ENCODE data around the gene C1orf35. TPM values are rescaled to one million over a fixed set of nuclear protein-coding genes. Genes with fewer than 3 reads are reported as not detected.

Gene C1orf35
- total RNA-seq, 2 donors from 2014 or later: 16.4 to 26.7 TPM

DNA sequence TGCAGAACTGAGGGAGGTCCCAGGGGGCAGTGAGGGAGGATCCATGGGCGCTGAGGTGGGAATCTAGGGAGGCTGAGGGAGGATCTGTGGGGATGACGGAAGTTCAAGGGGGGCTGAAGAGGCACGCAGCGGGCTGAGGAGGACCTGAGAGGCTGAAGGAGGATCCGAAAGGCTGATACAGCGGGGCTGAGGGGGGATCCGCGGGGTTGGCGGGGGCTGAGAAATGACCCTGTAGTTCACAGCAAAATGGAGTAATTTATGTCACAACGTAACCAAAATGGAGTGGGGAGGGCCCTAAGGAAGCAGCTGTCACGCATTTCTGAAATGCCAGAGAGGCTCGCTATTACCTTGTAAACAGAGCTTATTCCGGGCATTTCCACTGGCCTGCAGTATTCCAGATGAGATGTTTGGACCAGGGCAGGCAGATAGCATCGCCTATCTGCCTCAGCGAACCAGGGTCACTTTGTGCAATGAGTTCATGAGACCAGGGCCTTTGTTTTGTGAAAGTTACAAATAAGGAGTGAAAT, 6.9 kb upstream of the C1orf35 start:
- Mint-ChIP-seq H3K27me3 (no peaks in the 10 kb centered on the region), H3K36me3 (no peaks in the 10 kb centered on the region), H3K4me3 (peak overlapping the region; percentile 91), H3K27ac (peak overlapping the region; percentile 73 to 86), H3K9me3 (no peaks in the 10 kb centered on the region), H3K4me1 (ENCODE audit: low read depth in 2 of 2) (peaks cover 14 to 16% of the 10 kb centered on the region in 2 donors)
- no peak for DNase-seq (ENCODE audit: low spot score)
- no peak for ATAC-seq

DNA sequence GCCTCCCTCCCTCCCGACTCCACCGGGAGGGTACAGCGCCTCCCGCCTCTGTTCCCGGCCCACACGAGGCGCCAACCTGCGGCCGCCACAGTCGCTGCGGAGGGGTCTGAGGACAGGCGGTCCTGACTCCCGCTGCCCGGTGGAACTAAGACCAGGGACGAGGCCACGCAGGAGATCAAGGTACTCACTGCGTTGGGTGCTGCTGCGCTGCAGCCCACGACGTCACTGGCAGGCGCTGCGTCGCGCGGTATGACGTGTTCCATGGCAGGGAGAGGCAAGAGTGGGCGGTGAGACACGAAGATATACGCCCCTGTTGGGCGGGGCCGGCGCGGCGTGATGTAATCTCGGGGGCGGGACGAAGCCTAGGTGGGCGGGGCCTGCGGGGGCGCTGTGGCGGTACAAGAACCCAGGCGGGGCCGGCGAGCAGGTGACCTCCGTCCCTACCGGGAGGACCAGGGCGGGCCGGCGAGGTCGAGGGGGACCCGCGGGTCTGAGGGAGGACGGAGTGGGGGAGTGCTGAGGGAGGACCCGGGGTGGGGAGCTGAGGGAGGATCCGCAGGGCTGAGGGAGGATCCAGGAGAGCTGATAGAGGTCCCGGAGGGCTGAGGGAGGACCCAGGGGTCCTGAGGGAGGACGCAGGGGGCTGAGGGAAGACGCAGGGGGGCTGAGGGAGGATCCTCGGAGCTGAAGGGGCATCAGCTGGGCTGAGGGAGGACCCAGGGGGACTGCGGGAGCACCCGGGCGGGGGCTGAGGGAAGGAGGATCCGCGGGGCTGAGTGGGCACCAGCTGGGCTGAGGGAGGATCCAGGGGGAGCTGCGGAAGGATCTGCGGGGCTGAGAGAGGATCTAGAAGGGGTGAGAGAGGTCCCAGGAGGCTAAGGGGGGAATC, 6.2 kb upstream of the C1orf35 start, which contains the start of gene MRPL55:
Gene MRPL55, minus strand, starts transcription at position 227 of the 889 bp plus-strand sequence. CDS start 1,039 bp downstream, outside the sequence.
- Mint-ChIP-seq H3K4me1 (ENCODE audit: low read depth in 2 of 2) (peaks cover 14 to 20% of the 10 kb centered on the region in 2 donors), H3K36me3 (no peaks in the 10 kb centered on the region), H3K4me3 (peak within 1 kb of the TSS; percentile 91), H3K9me3 (no peaks in the 10 kb centered on the region), H3K27me3 (no peaks in the 10 kb centered on the region), H3K27ac (peak within 1 kb of the TSS; percentile 73 to 86)
- DNase-seq (ENCODE audit: low spot score) (peak; percentile 97), ATAC-seq (peak; percentile 98)

DNA sequence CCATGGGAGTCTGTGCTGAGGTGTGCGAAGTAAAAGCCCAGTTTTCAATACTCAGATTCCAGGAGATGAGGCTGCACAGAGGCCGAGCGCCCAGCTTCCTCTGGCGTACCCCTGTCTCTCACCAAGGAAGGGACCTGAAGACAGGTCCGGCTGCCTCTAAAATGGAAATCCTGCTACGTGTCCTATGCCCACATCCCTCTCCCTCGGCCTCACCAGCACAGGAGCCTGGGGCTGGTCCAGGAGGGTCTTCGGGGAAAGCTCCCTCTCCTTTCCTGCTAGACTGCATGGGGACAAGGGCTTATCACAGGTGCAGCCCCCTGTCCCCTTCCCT, 5.6 kb upstream of the C1orf35 start:
- no peaks in the 10 kb centered on the region for H3K36me3 Mint-ChIP-seq
- no peaks in the 10 kb centered on the region for H3K27me3 Mint-ChIP-seq
- ATAC-seq (no peak), DNase-seq (ENCODE audit: low spot score) (no peak)
- H3K27ac Mint-ChIP-seq: peak overlapping the region; percentile 73 to 86
- H3K4me1 Mint-ChIP-seq (ENCODE audit: low read depth in 2 of 2): peaks cover 14 to 26% of the 10 kb centered on the region in 2 donors
- no peaks in the 10 kb centered on the region for H3K9me3 Mint-ChIP-seq
- H3K4me3 Mint-ChIP-seq: peak overlapping the region; percentile 91

DNA sequence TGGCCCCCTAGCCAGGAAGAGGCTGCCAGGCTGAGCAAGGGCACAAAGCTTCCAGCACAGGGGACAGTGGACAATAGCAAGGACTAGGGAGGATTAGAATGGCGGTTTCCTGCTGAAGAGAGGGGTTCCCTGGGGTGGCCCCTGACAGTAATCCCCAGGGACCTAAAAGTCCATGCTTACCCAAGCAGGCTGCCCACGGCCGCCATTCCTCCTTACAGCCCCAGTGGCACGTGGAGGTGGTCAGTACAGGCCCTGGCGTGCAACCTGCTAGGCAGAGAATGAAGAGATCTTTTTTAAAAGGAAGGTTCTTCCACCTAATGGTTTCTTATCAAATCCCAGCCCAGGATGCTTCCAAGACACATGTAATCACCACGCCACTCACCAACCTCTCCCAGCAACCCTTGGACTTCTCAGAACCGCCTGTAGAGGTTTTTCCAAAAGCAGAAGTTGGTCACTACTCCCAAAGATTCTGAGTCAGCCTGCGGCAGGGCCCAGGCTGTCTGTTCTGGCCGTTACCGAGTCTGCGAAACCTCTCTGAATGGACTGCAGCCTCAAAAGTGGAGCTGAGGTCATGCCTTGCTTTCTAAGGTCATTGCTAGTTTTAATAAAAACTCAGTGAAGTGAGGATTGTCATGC, 5.0 kb upstream of the C1orf35 start:
- DNase-seq (ENCODE audit: low spot score): no peak
- no peaks in the 10 kb centered on the region for H3K36me3 Mint-ChIP-seq
- peak overlapping the region in 1 of 2 donors; percentile 73 for H3K27ac Mint-ChIP-seq
- no peaks in the 10 kb centered on the region for H3K9me3 Mint-ChIP-seq
- H3K27me3 Mint-ChIP-seq: no peaks in the 10 kb centered on the region
- peaks cover 17 to 29% of the 10 kb centered on the region in 2 donors for H3K4me1 Mint-ChIP-seq (ENCODE audit: low read depth in 2 of 2)
- no peak for ATAC-seq
- peak overlapping the region; percentile 91 for H3K4me3 Mint-ChIP-seq

DNA sequence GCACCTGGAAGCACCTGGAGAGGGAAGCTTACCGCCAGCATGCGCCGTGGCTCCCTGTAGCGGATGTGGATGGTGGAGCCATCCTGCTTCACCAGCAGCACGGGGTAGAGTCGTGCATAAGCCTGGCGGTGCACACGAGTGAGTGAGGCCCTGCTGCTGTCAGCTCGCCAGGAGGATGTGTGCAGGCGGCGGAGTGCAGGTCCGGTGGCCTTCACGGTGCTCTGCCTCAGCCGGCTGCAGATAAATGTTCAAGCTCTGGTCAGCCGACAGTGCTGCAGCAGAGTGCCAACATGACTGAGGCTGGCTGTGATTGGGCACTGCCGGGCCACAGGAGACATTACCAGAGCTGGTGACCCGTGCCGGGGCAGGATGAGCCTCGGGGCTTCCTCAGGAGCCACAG, 4.5 kb upstream of the C1orf35 start:
- Mint-ChIP-seq H3K27me3 (no peaks in the 10 kb centered on the region), H3K27ac (no peak overlapping the region), H3K9me3 (no peaks in the 10 kb centered on the region), H3K36me3 (no peaks in the 10 kb centered on the region), H3K4me1 (ENCODE audit: low read depth in 2 of 2) (peaks cover 19 to 29% of the 10 kb centered on the region in 2 donors), H3K4me3 (peak overlapping the region; percentile 91)
- no peak for DNase-seq (ENCODE audit: low spot score)
- ATAC-seq: no peak

DNA sequence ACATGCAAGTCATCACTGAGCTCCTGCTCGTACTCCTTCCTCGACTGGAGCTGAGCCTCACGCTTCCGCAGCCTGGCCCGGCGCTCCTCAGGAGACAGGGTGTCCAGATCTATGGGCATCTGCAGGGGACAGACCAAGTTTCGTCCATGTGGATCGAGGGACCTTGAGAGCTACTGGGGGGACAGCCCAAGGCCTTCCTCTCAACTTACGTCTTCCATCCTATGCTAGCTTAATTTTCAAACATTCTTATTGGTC, 3.6 kb upstream of the C1orf35 start:
- Mint-ChIP-seq H3K9me3 (no peaks in the 10 kb centered on the region), H3K27ac (peak overlapping the region in 1 of 2 donors; percentile 19)

GRCh38 chr1:228105996-228106799, 3.1 kb upstream of the C1orf35 start:
- Mint-ChIP-seq H3K4me3 (no peak overlapping the region), H3K27ac (peak overlapping the region in 1 of 2 donors; percentile 19), H3K27me3 (no peaks in the 10 kb centered on the region), H3K36me3 (no peaks in the 10 kb centered on the region), H3K4me1 (ENCODE audit: low read depth in 2 of 2) (peaks cover 24 to 35% of the 10 kb centered on the region in 2 donors), H3K9me3 (no peaks in the 10 kb centered on the region)
- ATAC-seq (no peak), DNase-seq (ENCODE audit: low spot score) (no peak)

More for the DNA sequence above, 3.6 kb upstream of the C1orf35 start:
- ATAC-seq: no peak
- Mint-ChIP-seq H3K27me3 (no peaks in the 10 kb centered on the region), H3K36me3 (no peaks in the 10 kb centered on the region), H3K4me3 (no peak overlapping the region), H3K4me1 (ENCODE audit: low read depth in 2 of 2) (peaks cover 19 to 29% of the 10 kb centered on the region in 2 donors)
- no peak for DNase-seq (ENCODE audit: low spot score)

DNA sequence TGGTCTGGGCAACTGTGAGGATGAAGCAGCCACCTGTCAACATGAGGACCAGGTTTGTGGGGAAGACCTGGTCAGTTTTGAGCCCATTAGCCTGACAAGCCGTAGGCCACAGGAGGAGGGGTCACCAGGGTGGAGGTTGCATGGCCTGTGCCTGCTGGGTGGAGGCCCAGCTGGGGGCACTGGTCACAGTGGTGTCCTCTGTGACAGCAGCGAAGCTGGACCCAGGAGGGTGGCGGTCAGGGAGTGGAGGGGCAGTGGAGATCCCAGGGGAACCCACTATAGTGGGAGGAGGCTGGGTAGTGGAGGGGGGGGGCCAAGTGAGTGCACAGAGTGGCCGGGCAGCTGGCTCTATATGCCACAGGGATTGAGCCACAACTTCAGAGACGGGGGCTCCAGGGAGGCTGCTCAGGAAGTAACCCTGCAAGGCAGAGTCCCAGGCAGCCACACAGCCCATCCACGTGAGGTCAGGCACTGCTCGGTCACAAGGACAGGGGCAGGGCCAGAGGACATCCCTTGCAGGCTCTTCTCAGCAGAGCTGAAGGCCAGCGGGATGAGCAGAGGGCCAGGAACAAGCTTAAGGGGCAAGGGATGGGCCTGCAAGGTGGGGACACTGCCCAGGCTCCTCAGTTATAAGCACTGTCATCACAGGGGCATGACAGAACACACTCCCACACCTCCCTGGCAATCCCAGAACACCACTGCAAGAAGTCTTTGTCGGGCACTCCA, 2.3 kb upstream of the C1orf35 start:
- DNase-seq (ENCODE audit: low spot score) (no peak), ATAC-seq (no peak)
- Mint-ChIP-seq H3K4me1 (ENCODE audit: low read depth in 2 of 2) (peaks cover 25 to 36% of the 10 kb centered on the region in 2 donors), H3K27ac (peak overlapping the region in 1 of 2 donors; percentile 87), H3K9me3 (no peaks in the 10 kb centered on the region), H3K4me3 (no peak overlapping the region), H3K36me3 (no peaks in the 10 kb centered on the region), H3K27me3 (no peaks in the 10 kb centered on the region)

DNA sequence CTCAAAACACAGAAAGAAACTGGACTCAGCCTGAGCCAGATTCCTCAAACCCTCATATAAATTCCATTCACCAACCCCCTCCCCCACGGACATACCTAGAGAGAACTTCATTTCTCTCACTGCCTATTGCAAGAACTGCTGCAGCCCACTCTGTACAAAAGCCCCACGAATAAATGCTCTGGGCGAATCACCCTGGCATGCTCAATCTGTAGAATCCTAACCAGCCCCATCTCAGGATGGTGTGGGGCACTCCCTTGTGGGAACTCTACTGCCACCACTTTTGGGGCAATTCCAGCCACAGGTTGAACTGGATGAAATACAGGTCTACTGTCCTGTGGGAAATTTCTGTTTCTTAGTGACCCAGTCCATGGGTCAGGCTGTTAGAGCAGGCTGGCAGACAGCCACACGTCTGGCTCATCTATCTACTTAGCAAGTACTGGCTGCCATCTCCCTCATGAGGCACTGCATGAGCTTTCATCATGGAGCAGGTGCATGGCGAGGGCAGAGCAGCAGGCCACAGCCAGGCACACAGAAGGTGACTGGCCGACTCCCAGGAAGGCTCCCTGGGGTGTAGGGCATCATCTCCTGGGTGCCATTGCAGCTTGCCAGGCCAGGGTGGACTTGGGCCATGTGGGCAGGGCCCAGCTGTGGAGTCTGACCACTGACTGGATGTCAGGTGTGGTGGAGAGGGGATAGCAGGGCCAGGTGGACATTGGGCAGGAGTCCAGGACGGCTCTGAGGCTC, 1.6 kb upstream of the C1orf35 start:
- no peak for DNase-seq (ENCODE audit: low spot score)
- H3K4me1 Mint-ChIP-seq (ENCODE audit: low read depth in 2 of 2): peaks cover 21 to 31% of the 10 kb centered on the region in 2 donors

GRCh38 chr1:228101994-228102790, 933 bp downstream of the C1orf35 start:
- H3K4me3 Mint-ChIP-seq: peak overlapping the region; percentile 91
- DNase-seq (ENCODE audit: low spot score) (no peak), ATAC-seq (peak; percentile 30 to 45)
- no peak overlapping the region for H3K27ac Mint-ChIP-seq
- peaks cover 20 to 27% of the 10 kb centered on the region in 2 donors for H3K4me1 Mint-ChIP-seq (ENCODE audit: low read depth in 2 of 2)
- no peaks in the 10 kb centered on the region for H3K27me3 Mint-ChIP-seq
- H3K9me3 Mint-ChIP-seq: no peaks in the 10 kb centered on the region
- no peaks in the 10 kb centered on the region for H3K36me3 Mint-ChIP-seq

More for the DNA sequence above, 1.6 kb upstream of the C1orf35 start:
- Mint-ChIP-seq H3K27me3 (no peaks in the 10 kb centered on the region), H3K36me3 (no peaks in the 10 kb centered on the region), H3K9me3 (no peaks in the 10 kb centered on the region), H3K4me3 (peak overlapping the region; percentile 91), H3K27ac (peak overlapping the region; percentile 49 to 87)
- no peak for ATAC-seq

GRCh38 chr1:228101614-228101993, 1.5 kb downstream of the C1orf35 start:
- DNase-seq (ENCODE audit: low spot score) (no peak), ATAC-seq (no peak)
- no peaks in the 10 kb centered on the region for H3K9me3 Mint-ChIP-seq
- peak overlapping the region; percentile 91 for H3K4me3 Mint-ChIP-seq
- no peaks in the 10 kb centered on the region for H3K36me3 Mint-ChIP-seq
- H3K4me1 Mint-ChIP-seq (ENCODE audit: low read depth in 2 of 2): peaks cover 20 to 25% of the 10 kb centered on the region in 2 donors
- H3K27me3 Mint-ChIP-seq: no peaks in the 10 kb centered on the region
- H3K27ac Mint-ChIP-seq: peak overlapping the region; percentile 12 to 59

Data from natural killer cell treated with Interleukin-12 subunit alpha and Interleukin-12 subunit beta and Interleukin-15 and Interleukin-18, amount 100 ng/mL, for 72 hours (primary cell).